ENCODE data around the gene CHRND.
"Not testable (repeated sequence)": the region's sequence is repeated elsewhere in the genome, so short reads cannot be mapped to it uniquely, and the experiment has no call there.

Gene CHRND

DNA sequence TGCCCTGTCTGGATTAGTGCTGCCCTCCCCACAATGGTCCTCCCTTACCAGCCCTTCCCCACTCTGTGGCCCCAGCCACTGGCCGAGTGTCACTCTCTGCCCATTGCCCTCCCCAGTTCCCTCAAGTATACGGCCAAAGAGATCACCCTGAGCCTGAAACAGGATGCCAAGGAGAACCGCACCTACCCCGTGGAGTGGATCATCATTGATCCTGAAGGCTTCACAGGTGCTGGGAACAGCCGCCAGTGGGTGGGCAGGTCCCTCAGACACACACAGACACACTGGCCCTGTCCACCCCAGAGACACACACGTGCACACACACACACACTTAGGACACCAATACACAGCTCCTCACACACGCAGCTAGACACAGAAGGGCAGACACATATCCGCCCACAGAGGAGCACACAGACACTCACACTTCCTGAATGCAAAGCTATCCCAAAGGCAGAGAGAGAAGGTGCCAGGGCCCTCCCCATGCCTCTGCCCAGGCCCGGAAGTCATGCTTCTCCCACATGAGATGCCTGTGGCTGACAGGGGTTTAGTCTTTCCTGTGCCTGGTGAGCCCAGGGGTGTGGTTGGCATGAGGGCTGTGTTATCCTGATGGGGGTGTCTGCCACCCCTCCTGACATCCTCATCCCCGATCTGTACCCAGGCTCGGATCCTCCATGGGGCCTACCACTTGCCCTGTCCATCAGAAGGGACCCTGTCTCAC, 2.9 kb downstream of the CHRND start:
- DNase-seq: no peak

DNA sequence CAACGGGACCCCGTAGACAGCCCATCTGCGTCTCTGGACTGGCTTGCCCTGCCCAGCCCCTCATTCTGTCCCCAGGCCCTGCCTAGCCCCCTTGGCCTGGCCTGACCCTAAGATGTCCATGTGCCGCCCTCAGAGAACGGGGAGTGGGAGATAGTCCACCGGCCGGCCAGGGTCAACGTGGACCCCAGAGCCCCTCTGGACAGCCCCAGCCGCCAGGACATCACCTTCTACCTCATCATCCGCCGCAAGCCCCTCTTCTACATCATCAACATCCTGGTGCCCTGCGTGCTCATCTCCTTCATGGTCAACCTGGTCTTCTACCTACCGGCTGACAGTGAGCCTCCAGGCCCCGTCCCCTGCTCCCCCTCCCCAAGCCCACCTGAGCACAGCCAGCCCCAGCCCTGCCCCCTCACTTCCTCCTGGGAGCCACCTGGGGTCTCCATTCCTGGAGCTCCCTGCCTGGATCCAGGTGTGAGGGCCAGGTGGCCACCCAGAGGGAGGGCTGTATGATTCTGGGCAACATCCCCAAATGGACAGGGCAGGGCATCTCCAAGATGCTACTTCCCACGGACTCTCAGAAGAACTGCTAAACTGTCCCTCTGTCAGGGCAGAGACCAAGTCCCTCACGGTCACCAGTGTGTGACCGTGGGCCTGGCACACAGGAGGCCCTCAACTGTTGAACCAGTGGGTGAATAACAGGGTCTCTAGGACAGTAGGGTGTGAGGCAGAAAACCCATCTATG, 4.0 kb downstream of the CHRND start:
- no peak for DNase-seq

DNA sequence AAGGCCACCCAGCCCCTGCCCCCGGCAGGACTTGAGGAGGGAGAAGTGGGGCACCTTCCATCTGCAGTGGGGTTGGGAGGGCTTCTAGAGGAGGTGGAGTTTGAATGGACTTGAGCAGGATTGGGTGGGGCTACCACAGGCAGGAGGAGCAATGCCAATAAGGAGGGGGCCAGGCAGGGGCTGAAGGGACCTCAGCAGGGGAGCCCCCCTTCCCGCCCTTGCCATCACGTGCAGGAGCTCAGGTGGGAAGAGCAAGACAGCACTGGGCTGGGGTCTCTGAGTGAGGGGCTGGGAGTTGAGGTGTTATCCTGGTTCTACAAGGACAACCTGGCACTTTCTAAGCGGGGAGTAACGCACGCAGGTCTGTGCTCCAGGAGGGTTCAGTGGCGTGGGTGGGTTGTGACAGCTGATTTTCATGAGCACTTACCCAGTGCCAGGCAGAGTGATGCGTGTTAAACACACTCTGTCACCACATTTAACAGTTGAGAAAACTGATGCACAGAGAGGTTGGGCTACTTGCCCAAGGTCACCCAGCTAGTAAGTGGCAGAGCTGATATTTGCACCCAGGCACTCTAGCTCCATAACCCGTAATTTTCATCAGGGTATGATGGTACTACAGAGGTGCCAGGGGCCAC, 4.8 kb downstream of the CHRND start:
- no peak for DNase-seq

DNA sequence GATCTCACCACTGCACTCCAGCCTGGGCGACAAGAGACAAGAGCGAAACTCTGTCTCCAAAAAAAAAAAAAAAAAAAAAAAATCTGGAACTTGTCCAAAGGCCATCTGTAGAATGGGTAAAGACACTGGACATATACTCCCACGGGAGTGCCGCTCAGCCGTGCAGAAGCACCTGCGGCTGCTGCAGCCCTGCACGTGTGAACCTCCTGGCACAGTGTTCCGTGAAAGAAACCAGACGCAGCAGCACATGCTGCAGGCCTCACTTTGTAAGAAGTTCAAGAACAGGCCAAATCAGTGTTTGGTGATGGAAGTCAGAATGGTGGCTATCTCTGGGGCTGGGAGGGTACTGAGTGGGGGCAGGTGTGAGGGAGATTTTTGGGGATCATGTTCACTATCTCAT, 6.5 kb downstream of the CHRND start:
- no peak for DNase-seq

DNA sequence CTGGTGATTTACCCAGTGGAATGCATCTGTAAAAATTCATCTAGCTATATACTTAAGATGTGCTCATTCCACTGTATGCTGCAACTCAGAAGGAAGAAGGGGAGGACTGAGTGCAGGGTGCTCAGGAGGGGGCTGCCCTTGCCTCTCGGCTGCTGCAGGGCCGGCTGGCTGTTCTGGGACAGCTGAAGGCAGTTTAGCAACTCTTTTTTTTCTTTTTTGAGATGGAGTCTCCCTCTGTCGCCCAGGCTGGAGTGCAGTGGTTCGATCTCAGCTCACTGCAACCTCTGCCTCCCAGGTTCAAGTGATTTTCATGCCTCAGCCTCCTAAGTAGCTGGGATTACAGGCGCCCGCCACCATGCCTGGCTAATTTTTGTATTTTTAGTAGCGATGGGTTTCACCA, 6.9 kb downstream of the CHRND start:
- not testable (repeated sequence) for DNase-seq

DNA sequence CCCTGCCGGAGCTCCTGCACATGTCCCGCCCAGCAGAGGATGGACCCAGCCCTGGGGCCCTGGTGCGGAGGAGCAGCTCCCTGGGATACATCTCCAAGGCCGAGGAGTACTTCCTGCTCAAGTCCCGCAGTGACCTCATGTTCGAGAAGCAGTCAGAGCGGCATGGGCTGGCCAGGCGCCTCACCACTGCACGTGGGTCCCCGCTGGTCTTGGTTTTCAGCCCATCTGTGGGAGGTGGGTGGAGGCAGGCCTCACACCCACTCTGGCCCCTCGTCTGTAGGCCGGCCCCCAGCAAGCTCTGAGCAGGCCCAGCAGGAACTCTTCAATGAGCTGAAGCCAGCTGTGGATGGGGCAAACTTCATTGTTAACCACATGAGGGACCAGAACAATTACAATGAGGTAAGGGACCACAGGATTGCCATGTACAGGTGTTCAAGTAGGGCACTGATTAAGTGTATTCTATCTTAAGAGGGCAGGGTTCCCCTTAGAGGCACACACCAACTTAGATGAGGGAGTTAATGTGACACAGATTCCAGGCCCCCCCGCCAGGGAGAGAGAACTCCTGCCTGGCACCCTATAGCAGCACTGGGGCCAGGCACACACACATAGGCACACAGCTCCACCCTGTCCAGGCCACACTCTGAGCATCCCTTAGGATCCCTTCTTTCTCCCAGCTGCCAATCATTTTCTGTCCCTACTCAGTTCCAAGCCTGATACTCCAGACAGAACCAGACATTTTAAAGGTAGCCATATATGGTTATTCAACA, 8.2 kb downstream of the CHRND start:
- DNase-seq: no peak

DNA sequence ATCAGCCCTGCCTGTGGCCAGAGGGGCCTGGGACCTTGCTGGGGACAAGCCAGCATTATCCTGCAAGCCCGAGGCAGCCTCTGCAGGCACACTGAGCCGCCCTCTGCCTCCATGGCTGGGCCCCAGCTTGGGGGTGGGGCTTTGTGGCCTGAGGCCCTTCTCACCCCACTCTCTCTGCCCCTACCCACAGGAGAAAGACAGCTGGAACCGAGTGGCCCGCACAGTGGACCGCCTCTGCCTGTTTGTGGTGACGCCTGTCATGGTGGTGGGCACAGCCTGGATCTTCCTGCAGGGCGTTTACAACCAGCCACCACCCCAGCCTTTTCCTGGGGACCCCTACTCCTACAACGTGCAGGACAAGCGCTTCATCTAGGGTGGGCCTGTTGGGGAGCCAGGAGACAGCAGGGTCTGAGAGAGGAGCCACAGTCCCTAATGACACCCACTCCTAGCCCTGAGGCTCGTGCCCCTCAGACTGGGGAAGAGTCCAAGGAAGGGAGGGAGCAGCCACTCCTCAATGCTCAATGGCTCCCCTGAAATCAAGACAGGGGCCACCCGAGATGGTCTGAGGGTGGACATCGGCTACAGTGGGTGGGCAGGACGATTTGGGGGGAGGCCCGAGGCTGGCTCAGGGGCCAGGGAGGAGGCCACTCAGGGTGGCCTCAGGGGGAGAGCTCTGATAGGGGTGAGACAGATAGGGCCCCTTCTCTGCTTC, 9.1 kb downstream of the CHRND start:
- no peak for DNase-seq

DNA sequence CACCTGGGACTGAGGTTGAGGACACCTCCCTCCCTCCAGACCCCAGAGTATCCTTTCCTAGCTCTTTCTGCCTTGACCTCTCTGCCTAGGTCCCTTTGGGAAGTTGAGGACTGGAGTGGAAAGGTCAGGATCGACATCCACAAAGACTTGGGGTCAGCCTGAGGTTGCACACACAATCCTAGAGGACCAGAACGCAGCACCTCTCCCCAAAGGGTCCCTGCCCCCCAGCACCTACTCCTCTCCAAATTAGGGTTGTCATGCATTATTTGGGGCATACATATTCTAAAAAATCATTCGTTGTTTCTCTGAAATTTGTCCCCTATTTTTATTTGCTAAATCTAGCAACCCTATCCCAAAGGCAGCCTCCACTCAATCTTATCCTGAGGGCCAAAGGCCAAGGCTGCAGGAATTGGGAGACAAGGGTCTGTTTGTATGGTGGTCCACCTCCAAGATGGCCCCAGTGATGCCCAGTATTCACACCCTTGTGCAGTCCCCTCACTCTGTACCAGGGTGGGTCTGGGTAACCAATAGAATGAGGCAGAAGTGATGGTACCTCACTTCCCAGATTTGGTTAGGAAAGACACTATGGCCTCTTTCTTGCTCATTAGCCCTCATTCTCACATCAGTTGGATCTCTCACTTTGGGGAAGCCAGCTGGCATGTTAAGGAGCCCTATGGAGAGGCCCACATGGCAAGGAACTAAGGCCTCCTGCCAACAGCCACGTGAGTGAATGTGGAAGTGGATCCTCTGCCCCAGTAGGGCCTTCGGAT, 10.0 kb downstream of the CHRND start:
- no peak for DNase-seq

DNA sequence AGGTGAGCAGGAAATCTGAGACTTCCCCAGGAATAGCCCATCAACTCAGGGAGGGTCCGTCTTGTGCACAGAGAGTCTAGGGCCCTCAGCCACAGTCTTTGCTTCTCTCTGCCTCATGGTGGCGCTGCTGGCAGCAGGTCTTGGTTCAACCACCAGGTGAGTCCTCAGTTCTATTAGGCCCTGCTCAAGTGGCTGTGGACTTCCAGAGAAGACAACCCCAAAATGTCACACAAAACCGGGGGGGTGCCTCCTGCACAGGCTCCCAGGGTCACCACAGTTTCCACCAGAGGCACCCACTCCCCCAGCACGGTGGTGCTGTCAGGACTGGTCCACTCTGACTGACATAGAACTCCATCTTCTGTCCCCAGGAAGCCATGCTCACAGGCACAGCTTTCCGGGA, 11.1 kb downstream of the CHRND start:
- no peak for DNase-seq

DNA sequence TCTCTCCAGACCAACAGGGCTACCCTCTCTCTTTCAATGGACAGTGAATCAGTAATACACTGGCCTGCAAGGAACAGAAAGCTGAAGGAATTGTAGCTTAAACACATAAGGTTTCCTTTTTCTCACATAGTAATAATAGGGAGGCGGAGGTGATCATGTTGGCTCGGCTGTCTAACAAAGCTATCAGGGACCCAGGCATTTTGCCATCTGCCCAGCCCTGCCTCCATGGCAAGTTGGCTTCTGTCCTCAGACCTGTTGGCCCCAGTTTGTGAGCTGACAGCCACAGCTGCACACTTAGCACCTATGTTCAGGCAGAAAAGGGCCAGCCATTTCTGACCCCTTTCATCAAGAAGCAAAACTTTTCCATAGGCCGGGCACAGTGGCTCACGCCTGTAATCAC, 11.5 kb downstream of the CHRND start:
- DNase-seq: no peak

DNA sequence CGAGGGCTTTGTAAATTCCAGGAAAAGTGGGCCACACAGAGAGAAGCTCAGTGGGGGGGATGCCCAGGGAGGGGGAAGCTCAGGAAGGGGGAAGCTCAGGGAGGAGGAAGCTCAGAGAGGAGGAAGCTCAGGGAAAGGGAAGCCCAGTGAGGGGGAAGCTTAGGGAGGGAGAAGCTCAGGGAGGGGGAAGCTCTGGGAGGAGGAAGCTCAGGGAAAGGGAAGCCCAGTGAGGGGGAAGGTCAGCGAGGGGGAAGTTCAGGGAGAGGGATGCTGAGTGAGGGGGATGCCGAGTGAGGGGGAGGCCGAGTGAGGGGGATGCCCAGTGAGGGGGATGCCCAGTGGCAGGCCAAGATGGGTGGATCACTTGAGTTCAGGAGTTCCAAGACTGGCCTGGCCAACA, 12.7 kb downstream of the CHRND start:
- no peak for DNase-seq

DNA sequence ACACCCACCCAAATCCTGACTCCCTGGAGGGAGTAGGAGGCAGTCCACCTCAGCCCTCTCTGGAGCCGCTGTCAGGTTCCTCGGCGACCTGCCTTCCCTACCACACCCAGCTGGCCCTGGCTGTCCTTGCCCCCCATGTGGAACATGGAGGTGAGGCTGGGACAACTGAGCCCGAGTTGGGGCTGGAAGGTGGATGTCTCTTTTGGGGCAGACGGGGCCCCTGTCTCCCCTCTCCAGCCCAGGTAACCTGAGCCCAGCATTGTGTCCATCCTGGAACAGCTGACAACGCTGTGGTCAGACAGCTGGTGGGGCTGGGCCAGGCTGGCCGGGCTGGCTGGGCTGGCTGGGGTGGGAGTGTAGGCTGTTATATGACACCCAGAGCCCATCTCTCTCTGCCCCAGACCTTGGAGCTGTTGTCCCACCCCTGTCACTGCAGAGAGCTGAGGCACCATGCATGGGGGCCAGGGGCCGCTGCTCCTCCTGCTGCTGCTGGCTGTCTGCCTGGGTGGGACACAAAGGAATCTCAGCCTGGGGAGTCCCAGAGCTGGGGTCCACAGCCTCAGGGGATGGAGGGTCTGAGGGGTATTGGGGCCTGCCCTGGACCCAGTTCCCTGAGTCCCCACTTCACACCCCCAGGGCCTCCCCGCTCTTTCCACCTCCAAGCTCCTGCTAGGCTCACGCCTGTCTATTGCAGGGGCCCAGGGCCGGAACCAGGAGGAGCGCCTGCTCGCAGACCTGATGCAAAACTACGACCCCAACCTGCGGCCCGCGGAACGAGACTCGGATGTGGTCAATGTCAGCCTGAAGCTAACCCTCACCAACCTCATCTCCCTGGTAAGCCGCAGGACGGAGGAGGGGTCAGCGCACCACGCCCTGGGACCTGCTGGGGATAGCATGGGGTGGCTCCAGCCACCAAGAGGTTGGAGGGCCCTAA, 13.6 kb downstream of the CHRND start, which contains the start of gene CHRNG:
Gene CHRNG (plus strand): TSS at position 395 of the 934 bp plus-strand sequence. CDS start 56 bp downstream, at position 451.
- DNase-seq: no peak

DNA sequence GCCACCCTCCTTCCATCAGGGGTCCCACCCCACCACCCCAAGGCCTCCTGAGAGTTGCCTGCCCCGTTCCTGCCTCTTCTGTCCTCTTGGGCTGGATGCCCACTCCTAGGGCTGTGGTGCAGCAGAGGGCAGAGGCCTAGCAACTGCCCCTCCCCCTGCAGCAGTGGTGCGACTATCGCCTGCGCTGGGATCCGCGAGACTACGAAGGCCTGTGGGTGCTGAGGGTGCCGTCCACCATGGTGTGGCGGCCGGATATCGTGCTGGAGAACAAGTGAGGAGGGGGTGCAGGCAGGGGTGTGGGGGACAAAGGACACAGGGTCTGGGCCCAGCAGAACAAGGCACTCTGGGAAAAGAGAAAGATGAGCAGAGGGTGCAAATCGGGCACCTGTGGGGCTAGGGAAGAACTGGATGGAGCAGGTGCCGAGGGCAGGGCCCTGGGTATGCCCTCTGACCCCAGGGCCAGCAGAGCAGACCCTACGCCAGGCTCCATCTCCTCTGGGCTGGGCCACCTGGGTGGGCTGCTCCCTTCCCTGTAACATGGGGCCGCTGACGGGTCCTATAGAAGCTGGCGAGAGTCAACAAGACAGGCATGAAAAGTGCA, 14.6 kb downstream of the CHRND start:
- DNase-seq: no peak

DNA sequence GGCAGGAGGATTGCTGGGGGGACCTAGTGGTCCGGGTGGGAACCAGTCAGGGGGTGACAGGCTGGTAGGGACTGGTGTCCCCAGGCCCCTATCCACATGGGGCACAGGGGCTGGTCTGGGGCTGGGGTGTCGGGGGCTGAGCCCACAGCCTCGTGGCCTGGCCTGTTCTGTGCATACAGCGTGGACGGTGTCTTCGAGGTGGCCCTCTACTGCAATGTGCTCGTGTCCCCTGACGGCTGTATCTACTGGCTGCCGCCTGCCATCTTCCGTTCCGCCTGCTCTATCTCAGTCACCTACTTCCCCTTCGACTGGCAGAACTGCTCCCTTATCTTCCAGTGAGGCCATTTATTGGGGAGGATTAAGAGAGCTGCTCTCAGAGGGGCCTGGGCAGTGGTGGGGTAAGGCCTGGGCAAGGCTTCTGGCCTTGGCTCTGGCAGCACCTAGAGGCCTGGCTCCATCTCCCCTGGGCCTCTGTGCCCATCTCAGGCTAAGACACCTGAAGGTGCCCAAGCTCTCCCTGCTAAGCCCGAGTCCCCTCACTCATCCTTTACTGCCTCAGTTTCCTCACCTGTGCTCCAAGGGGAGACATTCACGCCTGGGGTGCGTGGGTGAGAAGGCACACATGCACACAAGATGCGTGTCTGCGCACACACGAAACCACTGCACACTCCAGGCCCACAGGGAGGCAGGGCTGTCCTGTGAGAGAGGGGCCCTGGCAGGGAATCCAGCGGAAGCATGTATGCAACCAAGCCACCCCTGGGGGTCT, 15.4 kb downstream of the CHRND start:
- DNase-seq: no peak

DNA sequence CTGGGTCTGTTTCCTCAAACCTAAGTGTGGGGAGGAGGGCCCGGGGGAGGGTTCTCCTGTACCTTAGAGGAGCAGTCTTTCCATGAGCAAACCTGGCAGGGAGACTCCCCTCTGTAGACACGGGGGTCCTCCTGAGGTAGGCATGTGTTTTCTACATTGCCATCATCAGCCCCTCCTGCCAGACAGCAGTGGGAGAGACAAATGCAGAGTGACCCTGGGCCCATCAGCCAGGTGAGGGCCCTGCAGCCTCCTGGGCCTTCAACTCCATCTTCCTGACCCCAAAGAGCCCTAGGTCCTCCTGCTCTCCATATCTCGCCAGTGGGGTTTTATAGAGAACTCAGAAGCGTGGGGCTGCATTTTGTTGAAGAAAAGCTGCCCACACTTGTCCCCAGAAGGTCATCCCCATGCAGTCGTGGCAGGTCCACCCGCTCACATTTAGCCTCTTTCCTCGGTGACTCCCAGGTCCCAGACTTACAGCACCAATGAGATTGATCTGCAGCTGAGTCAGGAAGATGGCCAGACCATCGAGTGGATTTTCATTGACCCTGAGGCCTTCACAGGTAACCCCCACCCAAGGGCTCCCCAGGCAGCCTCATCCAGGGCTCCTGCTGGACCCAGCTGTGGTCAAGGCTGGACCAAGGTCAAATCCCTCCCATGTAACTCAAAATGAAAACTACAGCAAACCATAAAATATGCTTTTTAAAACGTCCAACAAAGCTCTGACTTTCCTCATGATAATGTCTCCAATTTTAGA, 16.2 kb downstream of the CHRND start:
- DNase-seq: no peak

DNA sequence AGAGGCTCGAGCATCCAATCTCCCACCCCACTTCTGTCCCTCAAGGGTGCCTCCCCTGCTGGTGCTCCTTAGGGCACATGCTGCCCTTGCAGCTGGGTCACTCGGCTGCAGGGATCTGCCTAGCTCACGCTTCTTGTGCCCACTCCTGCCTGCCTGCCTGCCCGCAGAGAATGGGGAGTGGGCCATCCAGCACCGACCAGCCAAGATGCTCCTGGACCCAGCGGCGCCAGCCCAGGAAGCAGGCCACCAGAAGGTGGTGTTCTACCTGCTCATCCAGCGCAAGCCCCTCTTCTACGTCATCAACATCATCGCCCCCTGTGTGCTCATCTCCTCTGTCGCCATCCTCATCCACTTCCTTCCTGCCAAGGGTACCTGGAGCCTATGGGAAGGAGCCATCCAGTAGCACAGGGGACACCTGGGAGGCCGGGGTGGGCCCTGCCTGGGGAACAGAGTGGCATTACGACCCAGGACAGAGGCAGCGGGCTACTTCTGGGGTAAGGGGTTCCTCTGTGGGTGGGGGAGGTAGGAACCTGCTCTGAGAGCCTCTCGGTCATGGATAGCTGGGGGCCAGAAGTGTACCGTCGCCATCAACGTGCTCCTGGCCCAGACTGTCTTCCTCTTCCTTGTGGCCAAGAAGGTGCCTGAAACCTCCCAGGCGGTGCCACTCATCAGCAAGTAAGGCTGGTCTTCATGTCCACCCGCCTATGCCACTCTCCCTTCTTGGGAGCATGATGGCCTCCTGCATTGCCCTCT, 16.9 kb downstream of the CHRND start:
- DNase-seq: no peak

DNA sequence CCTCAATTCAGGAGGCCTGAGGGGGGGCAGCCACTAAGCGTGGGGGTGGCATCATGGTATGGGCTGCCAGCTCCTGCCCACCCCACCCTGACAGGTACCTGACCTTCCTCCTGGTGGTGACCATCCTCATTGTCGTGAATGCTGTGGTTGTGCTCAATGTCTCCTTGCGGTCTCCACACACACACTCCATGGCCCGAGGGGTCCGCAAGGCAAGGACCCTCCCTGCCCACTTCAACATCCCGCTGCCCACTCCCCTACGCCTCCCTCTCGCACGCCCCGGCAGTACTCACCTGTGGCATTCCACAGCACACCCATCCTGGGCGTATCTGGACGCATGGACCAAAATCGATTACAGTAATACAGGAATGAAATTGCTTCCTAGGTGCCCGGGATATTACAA, 17.5 kb downstream of the CHRND start:
- no peak for DNase-seq
